ENCODE data around the gene CDC42.

- TF ChIP-seq EZH2phosphoT487 (IDR thresholded peaks at IDR 0.05; ENCODE audit: borderline replicate concordance, low read length) (no peak), CTCF (conservative IDR thresholded peaks at IDR 0.05; ENCODE audit: low read depth, low read length) (no peak)
Measured at GRCh38 chr1:22120469-22120790, 67.9 kb downstream of the CDC42 start.
